KG1 (cell line): ENCODE data around the gene PLXNA4.

Experiments
- DNase-seq: peaks from one replicate; lab custom pipeline; 2025; lab: John Stamatoyannopoulos, UW

The PLXNA4 gene

GRCh38 chr7:132501956-132502355 lies 74.3 kb downstream of the PLXNA4 start:
- no peak for DNase-seq

GRCh38 chr7:132500727-132501440 lies 75.4 kb downstream of the PLXNA4 start:
- DNase-seq, result no peak

GRCh38 chr7:132499487-132499886 lies 76.8 kb downstream of the PLXNA4 start:
- DNase-seq, result no peak

GRCh38 chr7:132499065-132499464 lies 77.2 kb downstream of the PLXNA4 start:
- no peak for DNase-seq

- DNase-seq, result no peak
Observed at GRCh38 chr7:132498319-132498718, 78.0 kb downstream of the PLXNA4 start.

GRCh38 chr7:132497098-132497497 lies 79.2 kb downstream of the PLXNA4 start:
- DNase-seq, result no peak

- DNase-seq, result no peak
Observed at GRCh38 chr7:132495936-132496335, 80.3 kb downstream of the PLXNA4 start.

- no peak for DNase-seq
Observed at GRCh38 chr7:132494474-132494873, 81.8 kb downstream of the PLXNA4 start.

- DNase-seq, result no peak
Observed at GRCh38 chr7:132492823-132493445, 83.3 kb downstream of the PLXNA4 start.

GRCh38 chr7:132491391-132491945 lies 84.8 kb downstream of the PLXNA4 start:
- no peak for DNase-seq

GRCh38 chr7:132490474-132490873 lies 85.8 kb downstream of the PLXNA4 start:
- no peak for DNase-seq

GRCh38 chr7:132489776-132490237 lies 86.5 kb downstream of the PLXNA4 start:
- no peak for DNase-seq

- no peak for DNase-seq
Observed at GRCh38 chr7:132488634-132489302, 87.5 kb downstream of the PLXNA4 start.

- DNase-seq, result no peak
Observed at GRCh38 chr7:132486274-132486610, 90.0 kb downstream of the PLXNA4 start.

- DNase-seq, result no peak
Observed at GRCh38 chr7:132485600-132486273, 90.5 kb downstream of the PLXNA4 start.

GRCh38 chr7:132485136-132485535 lies 91.1 kb downstream of the PLXNA4 start:
- no peak for DNase-seq

GRCh38 chr7:132482866-132483265 lies 93.4 kb downstream of the PLXNA4 start:
- DNase-seq, result no peak

GRCh38 chr7:132480534-132480933 lies 95.7 kb downstream of the PLXNA4 start:
- DNase-seq, result no peak

- no peak for DNase-seq
Observed at GRCh38 chr7:132476541-132476940, 99.7 kb downstream of the PLXNA4 start.

GRCh38 chr7:132475669-132476116 lies 100.6 kb downstream of the PLXNA4 start:
- no peak for DNase-seq

GRCh38 chr7:132475037-132475668 lies 101.1 kb downstream of the PLXNA4 start:
- DNase-seq, result no peak
